Measurements from ENCODE around the gene USP25.

USP25 gene, protein sequence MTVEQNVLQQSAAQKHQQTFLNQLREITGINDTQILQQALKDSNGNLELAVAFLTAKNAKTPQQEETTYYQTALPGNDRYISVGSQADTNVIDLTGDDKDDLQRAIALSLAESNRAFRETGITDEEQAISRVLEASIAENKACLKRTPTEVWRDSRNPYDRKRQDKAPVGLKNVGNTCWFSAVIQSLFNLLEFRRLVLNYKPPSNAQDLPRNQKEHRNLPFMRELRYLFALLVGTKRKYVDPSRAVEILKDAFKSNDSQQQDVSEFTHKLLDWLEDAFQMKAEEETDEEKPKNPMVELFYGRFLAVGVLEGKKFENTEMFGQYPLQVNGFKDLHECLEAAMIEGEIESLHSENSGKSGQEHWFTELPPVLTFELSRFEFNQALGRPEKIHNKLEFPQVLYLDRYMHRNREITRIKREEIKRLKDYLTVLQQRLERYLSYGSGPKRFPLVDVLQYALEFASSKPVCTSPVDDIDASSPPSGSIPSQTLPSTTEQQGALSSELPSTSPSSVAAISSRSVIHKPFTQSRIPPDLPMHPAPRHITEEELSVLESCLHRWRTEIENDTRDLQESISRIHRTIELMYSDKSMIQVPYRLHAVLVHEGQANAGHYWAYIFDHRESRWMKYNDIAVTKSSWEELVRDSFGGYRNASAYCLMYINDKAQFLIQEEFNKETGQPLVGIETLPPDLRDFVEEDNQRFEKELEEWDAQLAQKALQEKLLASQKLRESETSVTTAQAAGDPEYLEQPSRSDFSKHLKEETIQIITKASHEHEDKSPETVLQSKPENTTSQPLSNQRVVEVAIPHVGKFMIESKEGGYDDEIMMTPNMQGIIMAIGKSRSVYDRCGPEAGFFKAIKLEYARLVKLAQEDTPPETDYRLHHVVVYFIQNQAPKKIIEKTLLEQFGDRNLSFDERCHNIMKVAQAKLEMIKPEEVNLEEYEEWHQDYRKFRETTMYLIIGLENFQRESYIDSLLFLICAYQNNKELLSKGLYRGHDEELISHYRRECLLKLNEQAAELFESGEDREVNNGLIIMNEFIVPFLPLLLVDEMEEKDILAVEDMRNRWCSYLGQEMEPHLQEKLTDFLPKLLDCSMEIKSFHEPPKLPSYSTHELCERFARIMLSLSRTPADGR

GRCh38 chr21:15729674-15730483 lies at the start of gene USP25:
Gene USP25, plus strand, starts transcription at chr21:15729982. Its CDS starts 412 bp downstream, at chr21:15730394.
- peak; percentile 75 to 76 for DNase-seq

GRCh38 chr21:15682186-15682895 lies 47.4 kb upstream of the USP25 start:
- DNase-seq: no peak

- DNase-seq: no peak
Measured at GRCh38 chr21:15682977-15683376, 46.8 kb upstream of the USP25 start.

DNA sequence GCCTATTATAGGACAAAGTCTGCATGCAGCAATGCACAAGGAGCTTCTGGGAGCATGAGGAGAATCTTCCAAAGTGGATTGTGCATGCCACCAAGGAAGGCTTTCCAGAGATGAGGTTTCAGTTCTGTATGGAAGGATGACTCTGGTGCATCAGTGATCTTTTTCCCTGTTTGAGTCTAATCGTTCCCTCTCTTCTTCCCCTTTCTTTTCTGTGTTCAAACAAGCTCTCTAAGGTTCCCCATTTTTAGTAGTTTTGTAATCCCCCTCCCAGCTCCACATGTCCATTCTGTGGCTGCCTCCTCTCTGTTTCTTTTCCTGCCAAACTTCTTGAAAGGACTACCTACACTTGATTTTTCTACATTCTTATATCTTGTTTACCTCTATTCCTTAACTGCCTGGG lies 43.3 kb upstream of the USP25 start:
- DNase-seq: no peak

DNA sequence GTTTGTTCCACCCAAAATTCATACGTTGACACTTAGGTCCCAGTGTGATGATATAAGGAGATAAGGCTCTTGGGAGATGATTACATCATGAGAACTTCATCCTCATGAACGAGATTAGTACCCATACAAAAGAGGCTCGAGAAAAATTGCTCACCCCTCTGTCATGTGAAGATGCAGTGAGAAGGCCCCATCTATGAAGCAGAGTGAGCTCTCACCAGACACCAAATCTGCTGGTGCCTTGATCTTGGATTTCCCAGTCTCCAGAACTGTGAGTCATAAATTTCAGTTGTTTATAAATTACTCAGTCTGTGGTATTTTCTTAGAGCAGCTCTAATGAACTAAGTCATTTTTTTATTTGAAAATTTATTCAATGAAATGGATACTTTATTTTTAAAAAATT lies 42.6 kb upstream of the USP25 start:
- DNase-seq: no peak

DNA sequence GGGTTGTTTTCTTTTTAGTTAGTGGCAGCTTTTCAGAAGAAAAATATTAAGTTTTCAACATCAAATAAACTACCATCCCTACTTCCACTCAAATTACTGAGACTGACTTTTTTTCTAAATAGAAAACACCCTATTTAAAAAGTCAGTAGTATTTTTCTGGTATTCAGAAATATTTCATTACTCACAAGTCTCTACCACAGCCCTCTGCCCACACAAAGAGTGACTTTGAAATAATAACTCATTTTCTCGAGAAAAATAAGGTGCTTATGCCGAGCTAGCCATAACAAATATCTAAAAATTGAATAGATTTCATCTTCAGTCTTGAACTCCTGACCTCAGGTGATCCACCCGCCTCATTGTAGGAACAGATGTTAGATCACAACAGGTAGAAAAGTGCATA lies 41.8 kb upstream of the USP25 start:
- no peak for DNase-seq

DNA sequence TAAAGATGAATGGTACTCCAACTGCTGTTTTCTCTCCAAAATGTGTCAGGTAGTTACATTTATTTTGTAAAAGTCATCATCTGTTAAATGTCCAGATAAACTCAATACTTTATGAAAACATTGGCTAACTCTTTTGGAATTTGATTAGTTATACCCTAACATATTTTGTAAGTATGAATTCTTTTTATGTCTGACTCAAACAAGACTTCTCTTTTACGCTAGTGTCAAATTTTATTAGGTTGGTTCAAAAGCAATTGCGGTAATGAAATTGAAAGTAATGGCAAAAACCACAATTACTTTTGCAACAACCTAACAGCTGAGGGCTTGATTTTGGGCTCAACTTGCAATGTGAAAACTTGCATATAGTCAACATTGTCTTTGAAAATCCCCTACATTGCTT lies 41.0 kb upstream of the USP25 start:
- DNase-seq: no peak

DNA sequence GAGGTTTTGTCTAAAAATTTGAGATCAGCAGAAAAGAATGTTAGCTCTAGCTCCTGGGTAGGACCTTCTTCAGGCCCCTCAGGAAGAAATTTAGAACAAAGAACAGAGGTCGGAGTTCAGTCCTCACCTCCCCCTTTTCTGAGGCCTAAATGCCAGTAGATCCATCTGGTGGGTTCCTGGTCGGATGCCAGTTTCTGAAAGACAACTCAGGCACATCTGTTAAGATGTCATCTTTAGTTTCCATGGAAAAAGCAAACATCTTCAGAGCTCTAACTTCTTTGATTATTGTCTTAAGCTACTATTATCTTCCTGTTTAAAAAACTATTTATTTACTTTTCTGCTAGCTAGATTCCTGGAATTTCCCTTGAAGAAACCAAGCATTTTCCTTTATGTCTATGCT lies 37.1 kb upstream of the USP25 start:
- no peak for DNase-seq

GRCh38 chr21:15695241-15695640 lies 34.5 kb upstream of the USP25 start:
- no peak for DNase-seq

GRCh38 chr21:15701830-15702229 lies 28.0 kb upstream of the USP25 start:
- no peak for DNase-seq

DNA sequence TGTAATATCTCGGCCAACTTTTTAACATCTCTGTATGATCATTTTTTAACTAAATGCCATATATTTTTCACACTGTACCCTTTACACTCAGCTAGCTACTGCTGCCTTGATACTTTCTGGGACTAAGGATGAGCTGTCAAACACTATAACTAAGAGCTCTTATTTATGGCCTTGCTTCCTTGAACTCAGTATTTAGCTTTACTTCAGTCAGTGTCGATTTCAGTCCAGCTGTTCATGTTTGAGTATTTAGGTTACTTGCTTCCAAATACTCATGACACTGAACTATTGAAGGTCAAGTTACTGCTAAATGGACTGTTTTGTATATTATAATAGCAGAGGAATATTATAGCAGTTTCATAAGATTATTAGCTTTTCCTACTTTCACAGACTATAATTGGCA lies 25.9 kb upstream of the USP25 start:
- DNase-seq: no peak

DNA sequence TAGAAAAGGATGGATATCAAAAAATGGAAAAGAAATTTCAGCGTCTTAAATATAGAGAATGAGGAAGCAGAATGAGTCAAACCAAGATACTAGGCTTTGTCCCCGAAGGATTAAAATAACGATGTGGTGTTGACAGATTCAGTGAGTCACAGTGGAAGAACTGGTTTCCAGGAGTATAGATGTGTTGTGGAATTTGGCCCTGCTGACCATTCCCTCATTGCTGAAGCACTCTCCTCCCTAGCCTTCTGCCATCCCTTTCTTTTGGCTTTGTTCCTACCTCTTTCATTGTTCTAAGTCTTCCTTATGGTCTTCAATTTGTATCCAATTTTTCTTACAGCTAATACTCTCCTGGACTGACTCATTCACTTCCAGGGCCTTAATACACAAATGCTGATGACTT lies 23.1 kb upstream of the USP25 start:
- no peak for DNase-seq

DNA sequence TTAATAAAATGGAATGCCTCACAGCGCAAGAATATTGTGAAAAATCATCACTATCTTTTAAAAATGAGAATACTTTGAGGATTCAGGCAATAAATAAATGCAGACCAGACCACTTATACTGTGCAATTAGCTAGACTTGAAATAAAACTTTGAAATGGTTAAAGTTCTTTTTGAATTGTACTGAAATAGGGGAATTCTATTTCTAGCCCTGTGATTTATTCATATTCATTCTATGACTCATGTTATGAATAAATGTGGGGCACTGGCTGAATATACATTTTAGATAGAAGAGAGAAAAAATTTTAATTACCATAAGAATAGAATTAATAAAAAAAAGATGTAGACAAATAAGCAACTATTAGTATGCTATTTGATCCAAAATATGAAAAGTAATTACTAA lies 16.4 kb upstream of the USP25 start:
- no peak for DNase-seq

- no peak for DNase-seq
Measured at GRCh38 chr21:15718711-15719110, 11.1 kb upstream of the USP25 start.

DNA sequence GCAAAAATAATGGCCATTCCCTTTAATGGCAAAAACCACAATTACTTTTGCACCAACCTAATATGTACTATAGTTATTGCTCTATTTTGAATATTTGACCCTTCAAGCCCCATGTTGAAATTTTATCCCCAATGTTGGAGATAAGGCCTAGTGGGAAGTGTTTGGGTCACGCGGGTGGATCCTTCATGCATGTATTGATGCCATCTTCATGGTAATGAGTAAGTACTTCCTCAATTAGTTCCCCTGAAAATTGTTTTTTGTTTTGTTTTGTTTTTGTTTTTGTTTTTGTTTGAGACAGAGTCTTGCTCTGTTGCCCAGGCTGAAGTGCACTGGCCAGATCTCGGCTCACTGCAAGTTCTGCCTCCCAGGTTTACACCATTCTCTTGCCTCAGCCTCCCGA lies 9.8 kb upstream of the USP25 start:
- no peak for DNase-seq

DNA sequence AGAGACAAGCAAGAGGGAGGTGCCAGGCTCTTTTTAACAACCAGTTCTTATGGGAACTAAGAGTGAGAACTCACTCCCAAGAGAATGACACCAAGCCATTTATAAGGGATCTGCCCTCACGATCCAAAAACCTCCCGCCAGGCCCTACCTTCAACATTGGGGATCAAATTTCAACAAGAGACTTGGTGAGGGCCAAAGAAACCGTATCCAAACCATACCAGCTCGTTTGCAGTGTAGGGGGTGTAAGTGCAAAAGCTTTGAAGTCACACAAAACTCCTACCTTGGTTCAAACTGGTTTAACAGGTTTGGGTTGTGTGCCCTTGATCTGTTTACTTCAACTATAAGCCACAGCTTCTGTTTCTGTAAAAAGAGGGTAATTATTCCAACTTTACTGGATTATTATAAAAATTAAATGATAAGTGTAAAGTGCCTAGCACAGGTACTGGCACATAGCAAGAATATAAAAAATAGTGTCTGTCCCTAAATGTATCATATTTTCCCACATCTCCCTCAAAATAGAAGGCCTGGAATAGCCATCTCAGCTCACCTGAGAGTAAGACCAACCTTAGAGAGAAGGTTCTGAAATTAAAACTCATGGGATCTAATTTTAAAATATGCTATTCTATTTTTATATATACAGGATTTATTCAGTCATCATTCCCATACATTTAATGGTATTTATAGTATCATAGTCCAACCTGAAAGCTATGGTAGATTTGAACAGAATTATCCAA lies 7.0 kb upstream of the USP25 start:
- DNase-seq: no peak

DNA sequence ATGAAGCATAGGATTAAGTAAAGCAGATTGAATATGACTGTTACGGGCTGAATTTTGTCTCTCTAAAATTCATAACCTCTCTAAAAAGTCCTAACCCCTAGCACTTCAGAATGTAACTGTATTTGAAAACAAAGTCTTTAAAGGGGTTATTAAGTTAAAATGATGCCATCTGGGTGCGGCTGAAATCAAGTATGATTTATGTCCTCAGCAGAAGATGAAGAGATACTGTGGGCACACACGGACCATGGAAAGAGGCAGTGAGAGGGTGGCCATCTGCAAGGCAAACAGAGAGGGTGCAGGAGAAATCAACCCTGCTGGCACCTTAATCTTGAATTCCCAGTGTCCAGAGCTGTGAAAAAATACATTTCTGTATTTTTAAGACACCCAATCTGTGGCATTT lies 3.8 kb upstream of the USP25 start:
- no peak for DNase-seq

- DNase-seq: no peak
Measured at GRCh38 chr21:15728046-15728445, 1.7 kb upstream of the USP25 start.

DNA sequence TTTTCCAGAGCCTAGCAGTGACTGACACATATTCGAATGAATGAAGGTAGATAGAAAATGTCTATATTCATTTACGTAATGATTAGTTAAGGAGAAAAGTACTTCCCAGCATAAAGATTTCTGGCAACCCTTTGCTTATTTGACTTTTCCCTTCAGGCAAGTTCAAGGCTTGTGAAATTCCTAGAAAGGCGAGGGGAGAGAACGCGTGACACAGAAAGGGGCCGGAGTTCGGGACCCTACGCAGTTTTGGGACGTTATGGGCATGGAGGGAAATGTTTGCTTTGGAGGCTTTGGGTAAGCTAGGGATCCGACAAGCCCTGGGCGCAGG lies 472 bp upstream of the USP25 start:
- DNase-seq: no peak

GRCh38 chr21:15730484-15731242 lies 881 bp downstream of the USP25 start:
- DNase-seq: peak in 1 of 2 donors; percentile 27

GRCh38 chr21:15731243-15731613 lies 1.4 kb downstream of the USP25 start:
- DNase-seq: no peak
